OCI-LY7 (cell line): Measurements from ENCODE around the gene ZNF615. TPM values are rescaled to one million over a fixed set of nuclear protein-coding genes. Genes with fewer than 3 reads are reported as not detected.
"Not testable (repeated sequence)": the region's sequence is repeated elsewhere in the genome, so short reads cannot be mapped to it uniquely, and the experiment has no call there.

ENCODE experiments used
- BruUV-seq: library from RNA; stranded (reverse); fragments of 400-500 nt; replicated peaks from 2 replicates; lab custom pipeline; 2021; lab: Mats Ljungman, UMichigan
- CTCF ChIA-PET: fragments of 300-600 bp; sonication (Branson Sonifier 250); formaldehyde crosslinking; loops from one replicate; lab custom pipeline; 2022; ENCODE audit warnings: antibody characterized with exemption; ENCODE audit not compliant: unreplicated experiment; lab: Charles Lee
- POLR2A ChIA-PET: fragments of 300-600 bp; sonication (Branson Sonifier 250); formaldehyde crosslinking; loops from one replicate; lab custom pipeline; 2022; ENCODE audit warnings: antibody characterized with exemption; lab: Charles Lee
- DNase-seq: peaks from one replicate; pipeline ENCODE4 v3.0.0-alpha.2; 2015; ENCODE audit warnings: low spot score
- H2AFZ ChIP-seq: fragments of 200-600 bp; sonication (generic), shearing (Covaris generic); 2 replicates; pipeline ENCODE4 v1.6.1; 2014; ENCODE audit warnings: mild to moderate bottlenecking, antibody characterized with exemption, low read length, moderate library complexity
- H3K27ac ChIP-seq: fragments of 200-600 bp; sonication (generic); 2 replicates; pipeline ENCODE4 v1.5.1; 2014; ENCODE audit warnings: mixed run types, low read depth, mild to moderate bottlenecking, moderate library complexity, low read length, inconsistent platforms; ENCODE audit not compliant: poor library complexity, severe bottlenecking
- H3K36me3 ChIP-seq: fragments of 200-600 bp; sonication (generic); 2 replicates; pipeline ENCODE4 v1.6.1; 2014; ENCODE audit warnings: mild to moderate bottlenecking, antibody characterized with exemption, low read length, moderate library complexity, mixed read lengths; ENCODE audit not compliant: insufficient read depth
- H3K4me1 ChIP-seq: fragments of 200-600 bp; sonication (generic); 2 replicates; pipeline ENCODE4 v1.5.1; 2014; ENCODE audit warnings: mild to moderate bottlenecking, low read length; ENCODE audit not compliant: insufficient read depth, poor library complexity, severe bottlenecking
- H3K4me2 ChIP-seq: fragments of 200-600 bp; sonication (generic); 2 replicates; pipeline ENCODE4 v1.6.1; 2014; ENCODE audit warnings: mild to moderate bottlenecking, low read length
- H3K4me3 ChIP-seq: fragments of 200-600 bp; sonication (generic); 2 replicates; pipeline ENCODE4 v1.5.1; 2014; ENCODE audit warnings: mild to moderate bottlenecking, low read depth, low read length; ENCODE audit not compliant: poor library complexity, severe bottlenecking
- H3K79me2 ChIP-seq: fragments of 200-600 bp; sonication (generic); 2 replicates; pipeline ENCODE4 v1.6.1; 2016; ENCODE audit warnings: low read depth, mild to moderate bottlenecking, low read length, moderate library complexity, mixed read lengths; ENCODE audit not compliant: insufficient read depth
- H3K9me2 ChIP-seq: fragments of 200-600 bp; sonication (generic); 2 replicates; pipeline ENCODE4 v1.6.1; 2016; ENCODE audit warnings: mild to moderate bottlenecking, low read length, mixed read lengths; ENCODE audit not compliant: insufficient read depth
- H3K9me3 ChIP-seq: fragments of 200-600 bp; sonication (generic); 2 replicates; pipeline ENCODE4 v1.6.1; 2014; ENCODE audit warnings: mild to moderate bottlenecking, mixed run types, low read length, mixed read lengths
- H4K20me1 ChIP-seq: fragments of 200-600 bp; sonication (generic); 2 replicates; pipeline ENCODE4 v1.6.1; 2014; ENCODE audit warnings: mild to moderate bottlenecking, antibody characterized with exemption, low read length, moderate library complexity, mixed read lengths; ENCODE audit not compliant: insufficient read depth
- EZH2phosphoT487 ChIP-seq: fragments of 200-600 bp; sonication (generic); IDR thresholded peaks from 2 replicates; pipeline ENCODE4 v1.6.1; 2018; ENCODE audit warnings: low read depth, borderline replicate concordance, mild to moderate bottlenecking, mixed run types, antibody characterized with exemption, low read length, moderate library complexity, mixed read lengths
- intact Hi-C: fragments of 100-400 bp; cut with micrococcal nuclease; formaldehyde crosslinking; loops from one replicate; pipeline ENCODE4 v1.10.0; 2022; ENCODE audit not compliant: unreplicated experiment
- total RNA-seq, 2 experiments: library from RNA; depleted of rRNA in 1 of 2; stranded (reverse); fragments of >200 nt in 1 of 2; shearing (Covaris generic) in 1 of 2; gene quantifications; 2 replicates each; pipeline ENCODE4 v1.2.3, GENCODE V29; 2014 to 2022
- TF ChIP-seq, protein P1 (sequence below): fragments of 200-600 bp; sonication (generic); conservative IDR thresholded peaks from 2 replicates; pipeline ENCODE4 v1.5.1; 2014; ENCODE audit warnings: mild to moderate bottlenecking, antibody characterized with exemption, low read length, moderate library complexity, mixed read lengths

The ZNF615 gene
- total RNA-seq, 2 experiments from 2014 or later = not detected

DNA sequence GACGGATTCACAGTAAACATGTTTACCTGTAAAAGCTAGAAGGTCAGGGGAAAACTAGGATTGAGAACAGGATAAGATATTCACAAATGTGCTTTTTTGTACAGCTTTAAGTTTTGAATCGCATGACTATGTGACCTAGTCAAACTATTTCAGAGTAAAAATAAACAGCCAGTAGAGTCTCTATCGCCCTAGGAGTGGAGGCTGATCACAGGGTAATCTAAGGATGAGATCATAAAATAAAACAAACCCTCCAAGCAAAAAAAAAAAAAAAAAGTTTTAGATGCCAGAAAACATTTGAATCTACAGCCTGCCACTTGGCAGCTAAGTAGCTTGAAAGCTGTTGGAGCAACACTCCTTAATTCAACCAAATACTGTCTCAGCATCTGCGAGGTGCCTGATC, 48.2 kb downstream of the ZNF615 start:
- H3K4me3 ChIP-seq = no peak overlapping the region
- H3K36me3 ChIP-seq = peaks cover 7% of the 10 kb centered on the region; the same call in 1 of the 2 replicates
- no peak for DNase-seq
- no peaks in the 10 kb centered on the region for H3K9me3 ChIP-seq
- no peaks in the 10 kb centered on the region for H3K4me1 ChIP-seq
- ChIA-PET CTCF (no interaction called here), POLR2A (no interaction called here)
- no peaks in the 10 kb centered on the region for H4K20me1 ChIP-seq
- H3K9me2 ChIP-seq = no peaks in the 10 kb centered on the region
- TF ChIP-seq, protein P1, sequence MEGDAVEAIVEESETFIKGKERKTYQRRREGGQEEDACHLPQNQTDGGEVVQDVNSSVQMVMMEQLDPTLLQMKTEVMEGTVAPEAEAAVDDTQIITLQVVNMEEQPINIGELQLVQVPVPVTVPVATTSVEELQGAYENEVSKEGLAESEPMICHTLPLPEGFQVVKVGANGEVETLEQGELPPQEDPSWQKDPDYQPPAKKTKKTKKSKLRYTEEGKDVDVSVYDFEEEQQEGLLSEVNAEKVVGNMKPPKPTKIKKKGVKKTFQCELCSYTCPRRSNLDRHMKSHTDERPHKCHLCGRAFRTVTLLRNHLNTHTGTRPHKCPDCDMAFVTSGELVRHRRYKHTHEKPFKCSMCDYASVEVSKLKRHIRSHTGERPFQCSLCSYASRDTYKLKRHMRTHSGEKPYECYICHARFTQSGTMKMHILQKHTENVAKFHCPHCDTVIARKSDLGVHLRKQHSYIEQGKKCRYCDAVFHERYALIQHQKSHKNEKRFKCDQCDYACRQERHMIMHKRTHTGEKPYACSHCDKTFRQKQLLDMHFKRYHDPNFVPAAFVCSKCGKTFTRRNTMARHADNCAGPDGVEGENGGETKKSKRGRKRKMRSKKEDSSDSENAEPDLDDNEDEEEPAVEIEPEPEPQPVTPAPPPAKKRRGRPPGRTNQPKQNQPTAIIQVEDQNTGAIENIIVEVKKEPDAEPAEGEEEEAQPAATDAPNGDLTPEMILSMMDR = no peak
- TF ChIP-seq EZH2phosphoT487 = no peak
- no TSS peak for BruUV-seq
- H3K27ac ChIP-seq = no peak overlapping the region
- intact Hi-C loops = no loop called here
- no peaks in the 10 kb centered on the region for H3K79me2 ChIP-seq
- H2AFZ ChIP-seq = no peak overlapping the region
- no peak overlapping the region for H3K4me2 ChIP-seq

DNA sequence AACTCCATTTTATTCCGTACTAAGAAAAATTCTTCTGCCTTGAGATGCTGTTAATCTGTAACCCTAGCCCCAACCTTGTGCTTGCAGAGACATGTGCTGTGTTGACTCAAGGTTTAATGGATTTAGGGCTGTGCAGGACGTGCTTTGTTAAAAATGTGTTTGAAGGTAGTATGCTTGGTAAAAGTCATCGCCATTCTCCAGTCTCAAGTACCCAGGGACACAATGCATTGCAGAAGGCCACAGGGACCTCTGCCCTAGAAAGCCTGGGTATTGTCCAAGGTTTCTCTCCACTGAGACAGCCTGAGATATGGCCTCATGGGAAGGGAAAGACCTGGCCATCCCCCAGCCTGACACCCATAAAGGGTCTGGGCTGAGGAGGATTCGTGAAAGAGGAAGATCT, 50.2 kb downstream of the ZNF615 start:
- H2AFZ ChIP-seq, H3K4me1 ChIP-seq, H3K9me2 ChIP-seq, H4K20me1 ChIP-seq, intact Hi-C loops, POLR2A ChIA-PET, H3K79me2 ChIP-seq, DNase-seq, CTCF ChIA-PET, H3K27ac ChIP-seq, H3K4me2 ChIP-seq, BruUV-seq, H3K36me3 ChIP-seq, H3K4me3 ChIP-seq, H3K9me3 ChIP-seq: not testable (repeated sequence)

DNA sequence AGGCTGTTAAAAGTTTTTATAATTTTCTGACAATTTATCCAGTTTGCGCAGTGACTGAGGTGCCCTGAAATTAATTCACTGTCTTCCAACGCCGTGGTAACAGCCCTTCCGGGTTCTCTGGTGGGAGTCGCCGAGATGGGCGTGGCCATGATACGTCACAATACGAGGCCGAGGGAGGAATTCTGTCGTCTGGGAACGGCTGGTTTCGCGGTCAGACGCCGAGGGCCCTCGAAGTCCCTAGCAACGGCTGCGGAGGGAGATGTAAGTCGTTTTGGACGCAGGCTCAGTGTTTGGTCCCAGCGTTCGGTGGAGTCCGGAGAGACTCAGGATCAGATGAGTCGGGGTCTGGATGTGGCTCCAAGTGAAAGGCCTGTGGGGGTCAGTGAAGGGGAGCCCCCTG, 59.0 kb downstream of the ZNF615 start:
- no peak overlapping the region for H3K4me3 ChIP-seq
- no peaks in the 10 kb centered on the region for H3K79me2 ChIP-seq
- intact Hi-C loops = no loop called here
- ChIA-PET CTCF (no interaction called here), POLR2A (no interaction called here)
- no peaks in the 10 kb centered on the region for H4K20me1 ChIP-seq
- H3K27ac ChIP-seq = no peak overlapping the region
- no peak overlapping the region for H2AFZ ChIP-seq
- TF ChIP-seq EZH2phosphoT487 = no peak
- TF ChIP-seq, protein P1 = no peak
- no peaks in the 10 kb centered on the region for H3K9me2 ChIP-seq
- peaks cover 20% of the 10 kb centered on the region for H3K36me3 ChIP-seq
- H3K4me1 ChIP-seq = peaks cover 4% of the 10 kb centered on the region
- no TSS peak for BruUV-seq
- H3K4me2 ChIP-seq = no peak overlapping the region
- H3K9me3 ChIP-seq = peaks cover 23% of the 10 kb centered on the region; the same call in 1 of the 2 replicates
- DNase-seq = no peak
